CD14-positive monocyte (primary cell): ENCODE measurements around the gene CHST12. TPM values are rescaled to one million over a fixed set of nuclear protein-coding genes. Genes with fewer than 3 reads are reported as not detected.
"Not testable (repeated sequence)": the region's sequence is repeated elsewhere in the genome, so short reads cannot be mapped to it uniquely, and the experiment has no call there.

Experiments used
- DNase-seq, 3 donors: peaks; one replicate each; pipeline ENCODE4 v3.0.0-alpha.2; 2011 to 2022
- H2AFZ ChIP-seq: 2 replicates; pipeline ENCODE4 v1.6.0; 2012; ENCODE audit warnings: mild to moderate bottlenecking, low read depth, low read length, inconsistent platforms; ENCODE audit not compliant: insufficient read depth, poor library complexity, severe bottlenecking
- H3K27ac ChIP-seq, 2 donors: 1 replicate in 1 of 2; 2 replicates in 1 of 2; pipeline ENCODE4 v1.5.1; 2012 to 2013; ENCODE audit warnings: low read length in 2 of 2, control low read depth in 1 of 2, inconsistent platforms in 1 of 2, low read depth in 1 of 2, mild to moderate bottlenecking in 1 of 2
- H3K27me3 ChIP-seq, 2 donors: one replicate each; pipeline versions ENCODE4 v1.6.0 to v1.6.1; 2011 to 2013; ENCODE audit warnings: low read length in 2 of 2; ENCODE audit not compliant: control insufficient read depth in 2 of 2, insufficient read depth in 2 of 2
- H3K36me3 ChIP-seq, 2 donors: replicated peaks in 1 of 2; 1 replicate in 1 of 2; 2 replicates in 1 of 2; pipeline versions ENCODE4 v1.5.1 to v1.6.1; 2012 to 2013; ENCODE audit warnings: low read length in 2 of 2, control low read depth in 1 of 2, inconsistent platforms in 1 of 2, mild to moderate bottlenecking in 1 of 2; ENCODE audit not compliant: insufficient read depth in 2 of 2, control insufficient read depth in 1 of 2
- H3K4me1 ChIP-seq, 2 donors: 1 replicate in 1 of 2; 2 replicates in 1 of 2; pipeline versions ENCODE4 v1.5.1 to v1.6.1; 2012 to 2013; ENCODE audit warnings: low read length in 2 of 2, control low read depth in 1 of 2, inconsistent platforms in 1 of 2, mild to moderate bottlenecking in 1 of 2, moderate library complexity in 1 of 2; ENCODE audit not compliant: insufficient read depth in 2 of 2, control insufficient read depth in 1 of 2
- H3K4me2 ChIP-seq: replicated peaks from 2 replicates; pipeline ENCODE3; 2012; ENCODE audit warnings: low read length, moderate library complexity, mild to moderate bottlenecking; ENCODE audit not compliant: poor library complexity, severe bottlenecking; ENCODE audit errors: extremely low read depth
- H3K4me3 ChIP-seq, 3 experiments: fragments of 200-600 bp in 1 of 3; sonication (generic) in 1 of 3; replicated peaks in 1 of 3; 1 replicate in 2 of 3; 2 replicates in 1 of 3; pipeline ENCODE4 v1.5.1; 2011 to 2013; ENCODE audit warnings: low read length in 3 of 3, mild to moderate bottlenecking in 3 of 3, control low read depth in 2 of 3, low read depth in 2 of 3, inconsistent platforms in 1 of 3, moderate library complexity in 1 of 3
- H3K79me2 ChIP-seq: 2 replicates; pipeline ENCODE4 v1.6.0; 2012; ENCODE audit warnings: mild to moderate bottlenecking, control low read depth, inconsistent platforms, low read length, moderate library complexity; ENCODE audit not compliant: insufficient read depth
- H3K9ac ChIP-seq: 2 replicates; pipeline ENCODE4 v1.6.0; 2017; ENCODE audit warnings: low read length, mild to moderate bottlenecking; ENCODE audit not compliant: insufficient read depth, poor library complexity, severe bottlenecking
- H3K9me3 ChIP-seq, 2 donors: replicated peaks in 1 of 2; 1 replicate in 1 of 2; 2 replicates in 1 of 2; pipeline versions ENCODE4 v1.5.1 to v1.6.1; 2012 to 2013; ENCODE audit warnings: low read length in 2 of 2, control low read depth in 1 of 2; ENCODE audit not compliant: control insufficient read depth in 1 of 2, insufficient read depth in 1 of 2
- H4K20me1 ChIP-seq: 2 replicates; pipeline ENCODE4 v1.6.0; 2012; ENCODE audit warnings: mild to moderate bottlenecking, low read length, control low read depth, moderate library complexity; ENCODE audit not compliant: insufficient read depth
- H3K27ac Mint-ChIP-seq, 7 donors: one replicate each; pipeline ENCODE4 v1.8.0; 2020; ENCODE audit warnings: mild to moderate bottlenecking in 7 of 7, mixed read lengths in 7 of 7, moderate library complexity in 6 of 7, inconsistent platforms in 2 of 7
- H3K27me3 Mint-ChIP-seq, 3 donors: one replicate each; pipeline ENCODE4 v1.8.0; 2021 to 2022; ENCODE audit warnings: low read depth in 3 of 3, mild to moderate bottlenecking in 3 of 3, mixed read lengths in 3 of 3, moderate library complexity in 3 of 3, inconsistent platforms in 1 of 3
- H3K36me3 Mint-ChIP-seq, 2 donors: one replicate each; pipeline ENCODE4 v1.8.0; 2020; ENCODE audit warnings: mixed read lengths in 2 of 2, inconsistent platforms in 1 of 2, mild to moderate bottlenecking in 1 of 2
- H3K4me1 Mint-ChIP-seq: one replicate; pipeline ENCODE4 v1.8.0; 2020; ENCODE audit warnings: mild to moderate bottlenecking, mixed read lengths
- H3K4me3 Mint-ChIP-seq, 2 donors: one replicate each; pipeline ENCODE4 v1.8.0; 2020; ENCODE audit warnings: mild to moderate bottlenecking in 2 of 2, mixed read lengths in 2 of 2, moderate library complexity in 1 of 2
- H3K9me3 Mint-ChIP-seq, 7 donors: one replicate each; pipeline ENCODE4 v1.8.0; 2020 to 2022; ENCODE audit warnings: mixed read lengths in 7 of 7, mild to moderate bottlenecking in 6 of 7, moderate library complexity in 6 of 7, inconsistent platforms in 2 of 7
- CTCF ChIP-seq: fragments of 200-600 bp; IDR thresholded peaks from one replicate; pipeline ENCODE4 v1.8.0; 2022; ENCODE audit warnings: antibody characterized with exemption, mild to moderate bottlenecking
- WGBS: methylation state at CpG from one replicate; pipeline ENCODE4 v1.1.5; 2013; ENCODE audit warnings: missing lambda C conversion rate; ENCODE audit not compliant: insufficient coverage; 5-methylcytosine and 5-hydroxymethylcytosine counted together
- intact Hi-C, 2 donors: fragments of 100-400 bp; cut with micrococcal nuclease; formaldehyde crosslinking; loops; one replicate each; pipeline versions ENCODE4 v1.15.0 to v1.15.1; 2023
- polyA plus RNA-seq, 3 donors: library from polyadenylated mRNA; depleted of rRNA in 1 of 3; unstranded in 2 of 3; stranded (reverse) in 1 of 3; fragments of 300-500 nt in 2 of 3; fragments of >200 nt in 1 of 3; fragmentation: Illumina TruSeq in 2 of 3; gene quantifications; 1 replicate in 2 of 3; 2 replicates in 1 of 3; pipeline ENCODE4 v1.2.3, GENCODE V29; 2012 to 2021

CHST12 gene
- polyA plus RNA-seq, 3 donors = 5.8 to 10.6 (median 7.5) TPM

DNA sequence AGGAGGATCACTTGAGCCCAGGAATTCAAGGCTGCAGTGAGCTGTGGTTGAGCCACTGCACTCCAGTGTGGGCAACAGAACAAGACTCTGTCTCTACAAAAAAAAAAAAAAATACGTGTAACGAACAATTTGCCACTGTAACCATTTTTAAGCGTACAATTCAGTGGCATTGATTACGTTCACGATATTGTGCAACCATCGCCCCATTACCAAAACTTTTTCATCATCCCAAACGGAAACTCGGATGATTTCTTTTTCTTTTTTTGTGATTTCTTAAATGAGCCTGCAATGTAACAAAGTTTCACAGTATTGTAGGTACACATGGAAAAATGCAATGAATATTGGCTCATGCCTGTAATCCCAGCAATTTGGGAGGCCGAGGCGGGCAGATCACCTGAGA is 63.3 kb downstream of the CHST12 start:
- peaks cover 22 to 28% of the 10 kb centered on the region in 2 donors for H3K4me1 ChIP-seq
- H3K4me2 ChIP-seq = no peak overlapping the region
- WGBS = no CpG with 5 or more reads among the region's 10 CpGs
- Mint-ChIP-seq H3K27me3 (peaks cover 11 to 21% (median 19%) of the 10 kb centered on the region in 3 donors), H3K4me1 (peaks cover 23% of the 10 kb centered on the region), H3K4me3 (no peak overlapping the region), H3K27ac (no peak overlapping the region), H3K9me3 (peaks cover 0 to 4% (median 0%) of the 10 kb centered on the region in 7 donors), H3K36me3 (no peaks in the 10 kb centered on the region)
- no peak overlapping the region for H3K27ac ChIP-seq
- no peaks in the 10 kb centered on the region for H3K9me3 ChIP-seq
- H4K20me1 ChIP-seq = no peaks in the 10 kb centered on the region
- no peak for TF ChIP-seq CTCF
- no peaks in the 10 kb centered on the region for H3K36me3 ChIP-seq
- intact Hi-C loops = no loop called here
- no peak overlapping the region for H2AFZ ChIP-seq
- H3K27me3 ChIP-seq = peaks cover 0 to 6% of the 10 kb centered on the region in 2 donors
- H3K4me3 ChIP-seq = no peak overlapping the region
- DNase-seq = no peak
- no peaks in the 10 kb centered on the region for H3K79me2 ChIP-seq
- H3K9ac ChIP-seq = no peak overlapping the region

DNA sequence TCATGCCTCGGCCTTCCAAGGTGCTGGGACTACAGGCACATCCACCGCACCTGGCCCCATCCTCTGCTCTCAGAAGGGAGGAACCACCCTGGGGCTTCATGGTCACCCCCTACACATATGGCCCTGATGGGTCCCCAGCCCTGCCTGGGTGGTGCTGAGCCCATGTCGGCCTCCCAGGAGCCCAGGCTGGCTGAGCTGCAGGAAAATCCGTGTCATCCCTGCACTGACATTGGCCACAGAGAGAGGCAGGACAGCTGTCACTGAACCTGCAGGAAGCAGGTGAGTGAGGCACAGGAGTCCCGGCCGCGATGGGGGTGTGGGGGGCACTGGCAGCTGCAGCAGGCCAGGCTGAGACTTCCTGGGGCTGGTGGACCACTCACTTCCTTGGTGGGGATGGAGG is 64.8 kb downstream of the CHST12 start:
- no peak overlapping the region for H3K4me3 ChIP-seq
- TF ChIP-seq CTCF = no peak
- no peak overlapping the region for H3K4me3 Mint-ChIP-seq
- H3K9me3 Mint-ChIP-seq = peaks cover 0 to 5% (median 0%) of the 10 kb centered on the region in 7 donors
- no peaks in the 10 kb centered on the region for H3K79me2 ChIP-seq
- H3K36me3 ChIP-seq = no peaks in the 10 kb centered on the region
- 83% methylated on average over 7 of the region's 7 CpGs for WGBS
- H4K20me1 ChIP-seq = no peaks in the 10 kb centered on the region
- DNase-seq = no peak
- no peak overlapping the region for H3K27ac Mint-ChIP-seq
- no peaks in the 10 kb centered on the region for H3K9me3 ChIP-seq
- H3K9ac ChIP-seq = no peak overlapping the region
- intact Hi-C loops = no loop called here
- H3K27ac ChIP-seq = no peak overlapping the region
- peaks cover 0 to 6% of the 10 kb centered on the region in 2 donors for H3K27me3 ChIP-seq
- H3K4me1 Mint-ChIP-seq = peaks cover 23% of the 10 kb centered on the region
- H3K27me3 Mint-ChIP-seq = peaks cover 11 to 29% (median 21%) of the 10 kb centered on the region in 3 donors
- no peak overlapping the region for H3K4me2 ChIP-seq
- H3K36me3 Mint-ChIP-seq = no peaks in the 10 kb centered on the region
- peaks cover 22 to 28% of the 10 kb centered on the region in 2 donors for H3K4me1 ChIP-seq
- H2AFZ ChIP-seq = no peak overlapping the region

GRCh38 chr7:2469460-2470203 is 66.2 kb downstream of the CHST12 start:
- intact Hi-C loops = loop anchor here (10.0 kb wide), 2 partner anchors 85 to 95 kb away; partner anchors contain the start of genes BRAT1 (in 1 of the 2) and IQCE (in 1 of the 2)
- DNase-seq, H4K20me1 ChIP-seq, H3K27me3 ChIP-seq, H3K27ac ChIP-seq, H3K36me3 ChIP-seq, H3K9me3 Mint-ChIP-seq, H3K9ac ChIP-seq, H3K36me3 Mint-ChIP-seq, H3K9me3 ChIP-seq, H2AFZ ChIP-seq, H3K79me2 ChIP-seq: not testable (repeated sequence)
- WGBS = 46% methylated on average over 6 of the region's 9 CpGs
- Histone ChIP-seq H3K4me1 (peaks cover 22 to 28% of the 10 kb centered on the region in 2 donors), H3K4me2 (peak overlapping the region; percentile 59), H3K4me3 (peak overlapping the region in 1 of 3 experiments; percentile 39)
- Mint-ChIP-seq H3K4me1 (peaks cover 23% of the 10 kb centered on the region), H3K27me3 (peaks cover 11 to 25% (median 15%) of the 10 kb centered on the region in 3 donors), H3K4me3 (peak overlapping the region; percentile 56 to 88), H3K27ac (peak overlapping the region; percentile 72 to 93 (median 82))
